NCI-H345 treated with DMSO at 0.1 percent for 48 hours (cell line): Measurements from ENCODE around the gene ALPK1.

Experiments used
- DNase-seq: peaks from one replicate; lab custom pipeline; 2025; ENCODE audit not compliant: unreplicated experiment; lab: John Stamatoyannopoulos, UW

The ALPK1 gene

GRCh38 chr4:112327965-112328733 lies 31.0 kb downstream of the ALPK1 start:
- DNase-seq = peak; percentile 22

GRCh38 chr4:112328734-112329130 lies 31.6 kb downstream of the ALPK1 start:
- DNase-seq = no peak

- DNase-seq = no peak
These were observed 32.7 kb downstream of the ALPK1 start for GRCh38 chr4:112329672-112330375.

GRCh38 chr4:112330921-112331320 lies 33.8 kb downstream of the ALPK1 start:
- no peak for DNase-seq

- no peak for DNase-seq
These were observed 35.2 kb downstream of the ALPK1 start for GRCh38 chr4:112332398-112332797.

- DNase-seq = no peak
These were observed 42.9 kb downstream of the ALPK1 start for GRCh38 chr4:112340023-112340422.

GRCh38 chr4:112341033-112341432 lies 43.9 kb downstream of the ALPK1 start:
- DNase-seq = no peak

- peak; percentile 25 for DNase-seq
These were observed 46.3 kb downstream of the ALPK1 start for GRCh38 chr4:112343330-112344080.

- peak; percentile 37 for DNase-seq
These were observed 51.5 kb downstream of the ALPK1 start for GRCh38 chr4:112348488-112349158.

GRCh38 chr4:112352736-112353135 lies 55.6 kb downstream of the ALPK1 start:
- no peak for DNase-seq

- no peak for DNase-seq
These were observed 58.5 kb downstream of the ALPK1 start for GRCh38 chr4:112355662-112356061.

- DNase-seq = no peak
These were observed 60.3 kb downstream of the ALPK1 start for GRCh38 chr4:112357453-112357852.

- DNase-seq = no peak
These were observed 60.7 kb downstream of the ALPK1 start for GRCh38 chr4:112357897-112358296.

- DNase-seq = no peak
These were observed 61.2 kb downstream of the ALPK1 start for GRCh38 chr4:112358415-112358814.

GRCh38 chr4:112358952-112359749 lies 62.0 kb downstream of the ALPK1 start:
- no peak for DNase-seq

GRCh38 chr4:112361181-112361791 lies 64.1 kb downstream of the ALPK1 start:
- peak; percentile 5 for DNase-seq

- no peak for DNase-seq
These were observed 73.3 kb downstream of the ALPK1 start for GRCh38 chr4:112370466-112370865.

- DNase-seq = no peak
These were observed 74.2 kb downstream of the ALPK1 start for GRCh38 chr4:112371361-112371760.

GRCh38 chr4:112374850-112375249 lies 77.7 kb downstream of the ALPK1 start:
- no peak for DNase-seq

- DNase-seq = no peak
These were observed 80.0 kb downstream of the ALPK1 start for GRCh38 chr4:112377171-112377570.
